Measurements from ENCODE around the gene OR7E24.
"Not testable (repeated sequence)": the region's sequence is repeated elsewhere in the genome, so short reads cannot be mapped to it uniquely, and the experiment has no call there.

The OR7E24 gene

DNA sequence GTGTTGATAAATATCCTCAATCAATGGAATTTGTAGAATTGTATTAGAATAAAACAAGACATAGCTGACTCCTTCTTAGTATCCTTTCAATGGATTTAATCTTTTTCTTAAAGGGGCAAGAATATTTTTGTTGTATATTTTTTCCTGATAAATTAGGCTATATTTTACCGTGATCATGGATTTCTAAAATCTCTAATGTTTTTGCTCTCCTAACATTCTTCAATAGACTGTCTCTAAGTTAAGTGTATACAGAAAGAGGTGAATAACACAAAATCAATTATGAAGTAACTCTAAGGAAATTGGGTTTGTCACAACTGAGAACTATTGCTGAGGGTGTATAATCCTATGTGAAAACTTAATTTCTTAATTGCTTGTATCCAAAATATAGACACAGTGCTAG lies at the start of gene OR7E24:
OR7E24 (plus strand) TSS at position 301 of the 400 bp plus-strand sequence. CDS start 114 bp downstream, outside the sequence.
- DNase-seq = no peak

GRCh38 chr19:9205501-9206113 lies 45.1 kb upstream of the OR7E24 start:
- peak in 1 of 2 experiments; percentile 45 for DNase-seq

- no peak for DNase-seq
Observed at GRCh38 chr19:9219489-9219888, 31.2 kb upstream of the OR7E24 start, which contains the start of gene OR7D4. Gene OR7D4, minus strand, starts transcription at chr19:9219589. Its CDS starts 4,752 bp downstream, at chr19:9214837.

DNA sequence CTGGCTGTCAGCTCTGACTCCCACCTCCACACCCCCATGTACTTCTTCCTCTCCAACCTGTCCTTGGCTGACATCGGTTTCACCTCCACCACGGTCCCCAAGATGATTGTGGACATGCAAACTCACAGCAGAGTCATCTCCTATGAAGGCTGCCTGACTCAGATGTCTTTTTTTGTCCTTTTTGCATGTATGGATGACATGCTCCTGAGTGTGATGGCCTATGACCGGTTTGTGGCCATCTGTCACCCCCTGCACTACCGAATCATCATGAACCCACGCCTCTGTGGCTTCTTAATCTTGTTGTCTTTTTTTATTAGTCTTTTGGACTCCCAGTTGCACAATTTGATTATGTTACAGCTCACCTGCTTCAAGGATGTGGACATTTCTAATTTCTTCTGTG lies 506 bp downstream of the OR7E24 start:
- DNase-seq = no peak

DNA sequence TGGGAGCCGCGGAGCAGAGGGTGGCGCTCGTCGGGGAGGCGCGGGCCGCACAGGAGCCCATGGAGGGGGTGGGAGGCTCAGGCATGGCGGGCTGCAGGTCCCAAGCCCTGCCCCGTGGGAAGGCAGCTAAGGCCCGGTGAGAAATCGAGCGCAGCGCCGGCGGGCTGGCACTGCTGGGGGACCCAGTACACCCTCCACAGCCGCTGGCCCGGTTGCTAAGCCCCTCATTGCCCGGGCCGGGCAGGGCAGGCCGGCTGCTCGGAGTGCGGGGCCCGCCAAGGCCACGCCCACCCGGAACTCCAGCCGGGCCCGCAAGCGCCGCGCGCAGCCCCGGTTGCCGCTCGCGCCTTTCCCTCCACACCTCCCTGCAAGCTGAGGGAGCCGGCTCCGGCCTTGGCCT lies 32.8 kb downstream of the OR7E24 start:
- not testable (repeated sequence) for DNase-seq

GRCh38 chr19:9289231-9289884 lies 38.6 kb downstream of the OR7E24 start:
- DNase-seq = no peak

- DNase-seq = no peak
Observed at GRCh38 chr19:9295411-9295849, 44.7 kb downstream of the OR7E24 start.

DNA sequence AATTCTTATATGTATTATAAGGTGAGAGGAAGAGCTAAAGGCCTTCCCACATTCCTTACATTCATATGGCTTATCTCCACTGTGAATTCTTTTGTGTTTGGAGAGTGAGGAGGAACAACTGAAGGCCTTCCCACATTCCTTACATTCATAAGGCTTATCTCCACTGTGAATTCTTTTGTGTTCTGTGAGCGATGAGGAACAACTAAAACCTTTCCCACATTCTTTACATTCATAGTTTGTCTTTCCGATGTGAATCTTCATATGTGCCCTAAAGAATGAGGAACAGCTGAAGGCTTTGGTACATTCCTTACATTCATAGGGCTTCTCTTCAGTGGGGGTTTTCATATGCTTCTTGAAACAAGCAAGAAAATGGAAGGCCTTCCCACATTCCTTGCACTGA lies 45.6 kb downstream of the OR7E24 start:
- DNase-seq = no peak
